Measurements from ENCODE around the gene FBXW8.

GRCh38 chr12:116990971-116991966 lies 80.5 kb downstream of the FBXW8 start:
- TF ChIP-seq CTCF (IDR thresholded peaks at IDR 0.05) (no peak), POLR2A (IDR thresholded peaks at IDR 0.05) (no peak)
